GM21529 (cell line): Measurements from ENCODE around the gene ATP1A1.
A peak's percentile ranks its signal among the peaks of the same experiment; 100 is the strongest.

Source experiments
- ATAC-seq: cut with Tn5 transposase; IDR thresholded peaks from one replicate; pipeline ENCODE4 v1.9.1; 2021; ENCODE audit not compliant: unreplicated experiment

ATP1A1 gene

DNA sequence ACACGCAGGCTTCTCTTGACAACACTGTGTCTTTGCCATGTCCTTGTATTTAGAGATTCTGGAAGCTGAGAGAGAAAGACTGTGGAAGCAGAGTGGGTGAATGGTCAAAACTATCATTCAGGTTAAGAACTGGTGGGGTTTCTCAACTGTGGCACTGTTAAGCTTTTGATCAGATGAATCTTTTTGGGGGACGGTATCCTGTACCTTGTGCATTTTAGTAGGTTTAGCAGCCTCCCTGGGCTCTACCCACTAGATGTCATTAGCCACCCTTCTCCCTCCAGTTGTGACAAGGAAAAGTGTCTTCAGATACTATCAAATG is 39.4 kb downstream of the ATP1A1 start:
- no peak for ATAC-seq

- no peak for ATAC-seq
Measured at GRCh38 chr1:116412898-116413297, 39.9 kb downstream of the ATP1A1 start.

- no peak for ATAC-seq
Measured at GRCh38 chr1:116413414-116413813, 40.4 kb downstream of the ATP1A1 start.

DNA sequence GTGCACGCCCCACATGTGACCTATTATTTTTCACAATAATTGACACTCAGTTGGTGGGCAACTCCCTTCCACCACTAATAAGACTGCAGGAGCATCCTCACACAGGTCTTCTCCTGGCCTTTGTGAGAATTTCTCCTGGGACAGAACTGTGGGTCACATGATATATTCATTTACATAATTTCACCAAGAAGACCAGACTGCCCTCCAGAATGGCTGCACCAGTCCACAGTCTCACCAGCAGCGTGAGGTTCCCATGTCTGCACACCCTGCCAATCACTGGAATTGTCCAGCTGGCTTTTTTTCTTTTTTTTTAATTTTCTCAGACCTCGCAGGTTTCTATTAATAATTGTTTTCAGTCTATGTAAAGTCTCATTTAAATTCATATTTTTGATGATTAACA is 41.3 kb downstream of the ATP1A1 start:
- ATAC-seq = no peak

GRCh38 chr1:116415200-116415698 is 42.2 kb downstream of the ATP1A1 start:
- no peak for ATAC-seq

- ATAC-seq = no peak
Measured at GRCh38 chr1:116415699-116416533, 42.9 kb downstream of the ATP1A1 start.

DNA sequence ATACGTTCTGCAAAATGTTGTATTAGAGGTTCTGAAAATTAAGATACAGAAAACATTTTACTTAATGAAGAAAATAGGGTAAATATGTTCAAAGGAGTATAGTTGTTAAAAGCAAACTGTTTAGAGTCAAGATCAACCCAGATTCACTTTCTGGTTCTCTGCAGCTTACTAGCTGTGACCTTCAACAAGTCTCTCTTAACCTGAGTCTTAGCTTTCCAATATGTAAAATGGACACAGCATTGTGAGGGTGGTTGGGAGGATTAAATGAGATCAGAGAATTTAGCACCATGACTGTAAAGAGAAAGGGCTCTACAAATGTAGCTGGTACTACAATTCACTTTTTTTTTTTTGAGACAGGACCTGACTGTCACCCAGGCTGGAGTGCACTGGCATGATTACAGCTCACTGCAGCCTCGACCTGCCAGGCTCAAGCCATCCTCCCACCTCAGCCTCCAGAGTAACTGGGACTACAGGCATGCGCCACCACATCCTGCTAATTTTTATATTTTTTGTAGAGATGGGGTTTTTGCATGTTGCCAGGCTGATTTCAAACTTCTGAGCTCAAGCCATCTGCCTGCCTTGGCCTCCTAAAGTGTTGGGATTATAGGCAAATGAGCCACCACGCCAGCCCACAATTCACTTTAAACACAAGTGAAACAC is 43.9 kb downstream of the ATP1A1 start:
- no peak for ATAC-seq

DNA sequence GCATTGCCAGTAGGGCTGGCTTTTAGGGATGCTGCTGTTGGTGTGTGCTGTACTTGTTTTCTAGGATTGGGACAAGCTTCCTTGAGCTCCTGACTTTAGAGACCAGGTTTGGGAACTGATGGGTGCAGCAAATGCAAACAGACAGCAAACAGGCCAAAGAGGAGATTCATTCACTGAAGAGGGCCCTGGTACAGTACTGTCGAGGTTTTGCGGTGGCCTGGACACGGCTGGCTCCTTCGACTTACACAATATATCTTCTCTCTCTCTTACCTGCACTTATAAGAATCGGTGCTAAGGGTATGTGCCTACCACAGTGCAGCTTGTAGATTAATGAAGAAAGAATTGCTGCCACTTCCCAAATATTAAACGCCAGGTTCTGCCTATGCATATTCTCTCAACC is 44.6 kb downstream of the ATP1A1 start:
- no peak for ATAC-seq

DNA sequence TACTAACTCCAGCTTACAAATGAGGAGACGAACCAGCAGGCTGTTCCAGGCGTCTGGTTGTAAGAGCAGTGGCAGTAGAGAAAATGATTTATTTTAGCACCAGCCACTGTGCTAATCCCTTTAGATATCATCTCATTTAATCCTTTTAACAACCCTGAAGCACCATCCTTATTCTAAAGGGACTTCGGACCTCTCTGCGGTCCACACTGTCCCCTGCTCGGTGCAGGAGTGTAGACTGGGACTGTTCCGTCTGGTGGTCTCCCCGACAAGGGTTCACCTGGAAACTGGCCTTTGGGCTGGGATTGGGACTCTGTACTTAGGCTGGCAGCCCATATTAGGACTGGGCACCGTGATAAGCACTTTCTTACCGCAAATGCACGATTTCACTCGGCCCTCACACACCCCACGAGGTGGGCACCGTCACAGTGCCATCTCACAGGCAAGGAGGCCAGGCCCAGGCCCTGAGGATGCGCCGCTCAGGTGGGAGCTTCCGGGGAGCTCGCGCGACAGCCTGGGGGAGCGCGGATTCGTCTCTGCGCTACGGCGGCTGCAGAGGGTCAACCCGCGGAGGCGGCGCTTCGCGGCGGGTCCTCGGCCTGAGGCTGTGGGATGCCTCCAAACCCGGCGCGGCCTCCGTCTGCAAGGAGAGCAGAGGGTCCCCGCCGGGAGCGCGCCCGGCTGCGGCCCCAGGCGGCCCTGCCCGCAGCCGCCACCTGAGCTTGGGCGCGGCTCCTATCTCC is 45.2 kb downstream of the ATP1A1 start:
- peak; percentile 90 for ATAC-seq

DNA sequence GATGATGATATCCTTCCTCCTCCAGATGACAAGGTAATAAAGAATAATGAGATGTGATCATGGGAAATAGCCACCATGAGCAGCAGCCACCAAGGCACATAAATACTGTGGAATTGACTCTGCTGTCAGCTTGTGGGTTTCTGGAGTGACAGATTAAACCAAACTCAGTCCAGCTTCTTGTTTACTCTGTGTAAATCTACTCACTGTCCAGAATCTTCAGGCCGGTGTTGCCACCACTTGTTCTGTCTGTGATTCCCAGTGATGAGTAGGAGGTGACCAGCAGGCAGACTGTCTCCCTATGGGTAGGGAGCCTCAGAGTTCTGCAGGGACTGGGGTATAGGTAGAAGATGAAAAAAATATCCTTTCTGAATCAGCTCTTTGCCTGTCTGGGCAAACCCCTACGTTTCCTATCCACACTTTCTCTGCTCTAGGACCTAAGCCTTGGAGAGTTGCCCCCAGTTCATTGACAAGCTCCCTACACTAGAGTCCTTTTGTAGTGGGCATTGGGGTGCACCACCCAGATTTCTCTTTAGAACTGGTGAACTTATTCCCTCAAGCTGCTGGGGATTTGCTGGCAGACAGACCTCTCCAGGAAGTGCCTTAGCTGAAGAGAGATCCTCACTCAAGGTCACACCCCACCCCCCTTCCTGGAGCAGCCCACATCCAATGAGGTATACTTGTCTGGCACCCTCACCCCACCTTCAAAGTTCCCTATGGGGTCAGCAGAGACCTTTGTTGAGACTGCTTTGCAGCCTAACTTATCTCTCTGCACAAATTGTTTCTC is 47.6 kb downstream of the ATP1A1 start:
- ATAC-seq = no peak

DNA sequence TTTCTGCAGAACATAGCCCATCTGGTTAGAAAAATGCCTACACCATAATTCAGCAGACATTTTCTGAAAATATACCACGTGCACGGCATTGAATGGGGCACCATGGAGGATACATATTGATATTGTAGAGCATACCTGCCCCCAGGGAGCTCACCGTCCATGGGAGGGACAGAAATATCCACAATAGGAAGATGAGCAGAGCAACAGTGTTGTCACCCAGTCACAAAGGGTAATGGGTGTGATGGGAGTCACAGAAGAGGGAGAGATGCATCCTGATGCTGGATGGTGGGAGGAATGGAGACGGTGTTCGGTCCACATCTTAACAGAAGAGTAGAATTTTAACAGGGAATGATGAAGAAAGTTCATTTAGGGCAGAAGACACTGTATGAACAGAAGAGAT is 51.4 kb downstream of the ATP1A1 start:
- no peak for ATAC-seq

GRCh38 chr1:116424863-116425262 is 51.8 kb downstream of the ATP1A1 start:
- no peak for ATAC-seq

DNA sequence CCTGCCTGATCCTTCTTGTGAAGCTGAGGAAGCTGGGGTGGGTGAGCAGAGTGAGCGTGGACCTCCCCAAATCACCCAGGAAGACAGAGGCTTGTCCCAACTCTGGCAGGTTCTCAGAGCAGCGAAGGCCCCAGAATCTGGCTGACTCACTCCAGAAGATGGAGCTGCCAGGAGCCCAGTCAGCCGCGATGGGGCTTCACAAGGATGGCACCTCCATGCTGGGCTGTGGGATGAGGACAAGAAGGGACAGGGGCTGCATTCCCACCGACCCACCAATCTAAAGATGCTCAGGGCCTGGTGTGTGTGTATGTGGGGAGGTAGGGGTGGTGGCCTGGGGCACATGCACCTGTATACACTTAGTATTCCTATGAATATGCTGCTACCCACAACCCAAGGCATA is 52.9 kb downstream of the ATP1A1 start:
- ATAC-seq = no peak

- ATAC-seq = no peak
Measured at GRCh38 chr1:116426401-116426800, 53.4 kb downstream of the ATP1A1 start.

GRCh38 chr1:116428576-116428975 is 55.5 kb downstream of the ATP1A1 start:
- ATAC-seq = no peak

DNA sequence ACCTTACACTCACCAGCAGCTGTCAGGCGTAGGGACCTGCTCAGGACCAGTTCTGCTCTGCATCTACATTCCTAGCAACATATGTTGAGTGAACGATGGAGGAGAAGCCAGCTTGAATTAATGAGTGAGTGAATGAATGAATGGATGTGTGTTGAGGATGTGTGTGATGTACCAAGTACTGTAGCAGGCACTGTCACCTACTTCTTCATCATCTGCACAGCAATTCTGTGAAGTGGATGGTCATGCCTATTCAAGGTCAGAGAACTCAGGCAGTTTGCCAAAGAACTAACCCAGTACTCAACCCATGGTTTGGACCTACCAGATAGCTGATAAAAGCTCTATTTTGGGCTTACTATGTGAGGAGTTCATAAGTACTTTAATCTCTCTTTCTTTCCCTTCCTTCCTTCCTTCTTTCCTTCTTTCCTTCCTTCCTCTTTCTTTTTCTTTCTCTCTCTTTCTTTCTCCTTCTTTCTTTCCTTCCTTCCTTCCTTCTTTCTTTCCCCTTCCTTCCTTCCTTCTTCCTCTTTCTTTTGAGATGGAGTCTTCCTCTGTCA is 56.9 kb downstream of the ATP1A1 start:
- ATAC-seq = no peak

GRCh38 chr1:116431870-116432500 is 58.9 kb downstream of the ATP1A1 start:
- no peak for ATAC-seq

GRCh38 chr1:116432655-116433265 is 59.7 kb downstream of the ATP1A1 start:
- ATAC-seq = no peak

DNA sequence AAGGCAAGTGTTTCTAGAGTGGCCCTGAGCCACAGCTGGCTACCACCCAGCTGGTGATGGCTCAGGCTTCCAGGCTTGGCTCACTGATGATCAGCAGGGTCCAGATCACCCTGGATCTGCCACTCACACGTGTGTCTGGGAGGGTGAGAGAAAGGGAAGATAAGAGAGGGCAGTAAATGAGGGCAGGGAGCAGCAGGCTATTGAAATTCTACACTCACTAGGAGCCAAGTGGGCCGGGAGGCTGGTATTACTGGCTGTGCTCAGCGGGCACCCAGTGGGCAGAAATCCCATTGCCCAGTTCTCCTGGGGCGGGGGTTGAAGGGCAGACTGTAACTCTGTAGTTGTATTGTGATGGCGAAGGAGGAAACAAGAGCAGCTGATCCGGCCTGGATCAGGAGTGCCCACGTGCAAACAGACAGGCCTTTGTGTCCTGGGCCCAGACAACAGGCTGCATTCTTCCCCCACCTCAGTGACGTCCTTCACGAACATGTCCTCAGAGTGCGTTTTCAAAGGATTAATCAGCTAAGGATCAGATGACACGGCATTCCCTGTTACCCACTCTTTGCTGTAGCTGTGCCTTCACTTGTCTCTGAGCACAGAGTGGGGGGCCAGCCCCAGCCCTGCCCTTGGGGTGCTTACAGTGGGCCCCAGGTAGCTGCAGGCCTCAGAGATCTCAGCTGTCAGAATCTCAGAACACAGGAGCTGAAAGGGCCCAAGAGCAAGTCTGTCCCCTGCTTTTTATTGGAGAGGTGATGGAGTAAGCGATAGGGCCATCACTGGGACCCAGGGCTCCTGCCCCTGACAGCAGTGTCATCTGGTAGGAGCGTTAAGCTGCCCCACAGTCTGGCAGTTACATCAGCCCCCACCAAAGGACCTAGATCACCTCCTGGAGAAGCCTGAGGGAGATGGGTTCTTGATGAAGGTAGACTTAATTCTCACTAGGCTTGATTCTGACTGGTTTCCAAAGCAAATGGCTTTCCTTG is 60.5 kb downstream of the ATP1A1 start:
- no peak for ATAC-seq
